HepG2 (cell line): Measurements from ENCODE around the gene ARHGEF12. TPM values are rescaled to one million over a fixed set of nuclear protein-coding genes. Genes with fewer than 3 reads are reported as not detected.

ENCODE experiments used
- ATAC-seq: fragments of 200-7000 bp; cut with Tn5 transposase; 3 replicates; pipeline ENCODE4 v1.9.1; 2020; ENCODE audit warnings: mild to moderate bottlenecking, moderate library complexity
- BruUV-seq: library from RNA; stranded (reverse); fragments of 400-500 nt; replicated peaks from 2 replicates; lab custom pipeline; 2021; lab: Mats Ljungman, UMichigan
- CTCF ChIA-PET: fragments of 300-600 bp; formaldehyde crosslinking; extraction: SDS; loops from one replicate; lab custom pipeline; 2021; ENCODE audit warnings: low total read pairs, inconsistent platforms, low intra/inter-chr PET ratio; lab: Yijun Ruan, JAX
- POLR2A ChIA-PET: fragments of 350-600 bp; sonication (Branson Sonifier 250); formaldehyde crosslinking; loops from one replicate; lab custom pipeline; 2020; ENCODE audit warnings: antibody characterized with exemption, inconsistent platforms; lab: Yijun Ruan, JAX
- DNase-seq: peaks from one replicate; pipeline ENCODE4 v3.0.0-alpha.2; 2015; ENCODE audit warnings: low spot score
- FAIRE-seq: peaks from 3 replicates; lab custom pipeline; 2011; peaks lifted over from hg19 to GRCh38; lab: Jason Lieb, UNC
- H2AFZ ChIP-seq: one replicate; pipeline ENCODE4 v1.6.1; 2011; ENCODE audit warnings: low read length, inconsistent platforms
- H3K27ac ChIP-seq: fragments of 300-600 bp; 3 replicates; pipeline ENCODE4 v1.8.0; 2011; ENCODE audit warnings: mixed run types, mild to moderate bottlenecking, mixed read lengths, low read length, inconsistent platforms; ENCODE audit not compliant: insufficient read depth; ENCODE audit errors: extremely low read length
- H3K27me3 ChIP-seq, 2 experiments: fragments of 200-600 bp in 1 of 2; 2 replicates in 1 of 2; 3 replicates in 1 of 2; pipeline versions ENCODE4 v1.6.0 to v1.8.0; 2011; ENCODE audit warnings: low read length in 2 of 2, mild to moderate bottlenecking in 2 of 2, moderate library complexity in 2 of 2, inconsistent platforms in 1 of 2; ENCODE audit not compliant: insufficient read depth in 2 of 2, control insufficient read depth in 1 of 2
- H3K36me3 ChIP-seq, 2 experiments: fragments of 200-600 bp in 1 of 2; replicated peaks in 1 of 2; 2 replicates in 1 of 2; 3 replicates in 1 of 2; pipeline versions ENCODE4 v1.5.1 to v1.8.0; 2011; ENCODE audit warnings: low read length in 2 of 2, inconsistent platforms in 1 of 2; ENCODE audit not compliant: insufficient read depth in 2 of 2, control insufficient read depth in 1 of 2
- H3K4me1 ChIP-seq: 2 replicates; pipeline ENCODE4 v1.5.1; 2012; ENCODE audit warnings: low read length, inconsistent platforms; ENCODE audit not compliant: insufficient read depth
- H3K4me2 ChIP-seq: 2 replicates; pipeline ENCODE4 v1.6.0; 2011; ENCODE audit warnings: low read depth, low read length, inconsistent platforms
- H3K4me3 ChIP-seq, 3 experiments: fragments of 200-600 bp in 1 of 3; sonication (generic), shearing (Covaris generic) in 1 of 3; replicated peaks in 1 of 3; 2 replicates each; pipeline ENCODE4 v1.5.1; 2011 to 2016; ENCODE audit warnings: low read length in 3 of 3, inconsistent platforms in 2 of 3, low read depth in 2 of 3, mild to moderate bottlenecking in 2 of 3, control low read depth in 1 of 3, mixed read lengths in 1 of 3; ENCODE audit not compliant: insufficient read depth in 1 of 3
- H3K79me2 ChIP-seq: one replicate; pipeline ENCODE4 v1.6.1; 2011; ENCODE audit warnings: low read length, inconsistent platforms; ENCODE audit not compliant: insufficient read depth
- H3K9ac ChIP-seq: 2 replicates; pipeline ENCODE4 v1.6.0; 2011; ENCODE audit warnings: mild to moderate bottlenecking, low read depth, low read length, inconsistent platforms; ENCODE audit not compliant: insufficient read depth
- H3K9me3 ChIP-seq: 2 replicates; pipeline ENCODE4 v1.5.1; 2012; ENCODE audit warnings: mild to moderate bottlenecking, low read length
- H4K20me1 ChIP-seq: 2 replicates; pipeline ENCODE4 v1.6.0; 2011; ENCODE audit warnings: inconsistent platforms, mild to moderate bottlenecking, low read length, moderate library complexity; ENCODE audit not compliant: insufficient read depth
- CENPX ChIP-seq: sonication (generic); formaldehyde crosslinking; IDR thresholded peaks from 2 replicates; pipeline ENCODE4 v1.9.0; 2021; ENCODE audit warnings: mild to moderate bottlenecking, missing genetic modification reagents, moderate library complexity
- CREM ChIP-seq, 2 experiments: sonication (generic) in 1 of 2; formaldehyde crosslinking in 1 of 2; IDR thresholded peaks; 2 replicates each; pipeline versions ENCODE4 v1.4.0 to v1.6.1; 2016 to 2020; ENCODE audit warnings: antibody characterized with exemption in 1 of 2, mild to moderate bottlenecking in 1 of 2, missing genetic modification reagents in 1 of 2
- DR1 ChIP-seq: sonication (generic); formaldehyde crosslinking; IDR thresholded peaks from 2 replicates; pipeline ENCODE4 v1.8.0; 2021; ENCODE audit warnings: mild to moderate bottlenecking, missing genetic modification reagents, inconsistent platforms
- GLMP ChIP-seq: sonication (generic); formaldehyde crosslinking; IDR thresholded peaks from 2 replicates; pipeline ENCODE4 v1.9.0; 2021; ENCODE audit warnings: missing genetic modification reagents, mild to moderate bottlenecking, borderline replicate concordance
- HNRNPL ChIP-seq: fragments of 200-400 bp; formaldehyde crosslinking; IDR thresholded peaks from 2 replicates; pipeline ENCODE4 v1.6.1; 2017; ENCODE audit warnings: mild to moderate bottlenecking, low read depth, low read length
- HNRNPUL1 ChIP-seq: fragments of 200-400 bp; formaldehyde crosslinking; IDR thresholded peaks from 2 replicates; pipeline ENCODE4 v1.6.1; 2017; ENCODE audit warnings: low read depth, mild to moderate bottlenecking, low read length, moderate library complexity
- MAF1 ChIP-seq: sonication (generic); formaldehyde crosslinking; IDR thresholded peaks from 2 replicates; pipeline ENCODE4 v1.5.0; 2020; ENCODE audit warnings: missing genetic modification reagents, borderline replicate concordance
- PHF8 ChIP-seq: sonication (generic); formaldehyde crosslinking; IDR thresholded peaks from 2 replicates; pipeline ENCODE4 v1.5.0; 2020; ENCODE audit warnings: missing genetic modification reagents
- SAFB2 ChIP-seq: sonication (generic); formaldehyde crosslinking; IDR thresholded peaks from 2 replicates; pipeline ENCODE4 v1.5.1; 2020; ENCODE audit warnings: missing genetic modification reagents, low read depth, mild to moderate bottlenecking, borderline replicate concordance
- TFDP1 ChIP-seq: IDR thresholded peaks from 2 replicates; pipeline ENCODE4 v1.6.1; 2016; ENCODE audit warnings: missing compliant biosample characterization, missing genetic modification reagents, borderline replicate concordance
- WIZ ChIP-seq: sonication (generic); formaldehyde crosslinking; IDR thresholded peaks from 2 replicates; pipeline ENCODE4 v1.5.1; 2020; ENCODE audit warnings: mild to moderate bottlenecking, missing genetic modification reagents
- ZNF251 ChIP-seq: sonication (generic); formaldehyde crosslinking; IDR thresholded peaks from 2 replicates; pipeline ENCODE4 v1.9.0; 2021; ENCODE audit warnings: mild to moderate bottlenecking, missing genetic modification reagents
- ZNF280B ChIP-seq: sonication (generic); formaldehyde crosslinking; IDR thresholded peaks from 2 replicates; pipeline ENCODE4 v1.5.0; 2020; ENCODE audit warnings: missing genetic modification reagents, mild to moderate bottlenecking, borderline replicate concordance
- ZNF292 ChIP-seq: sonication (generic); formaldehyde crosslinking; IDR thresholded peaks from 2 replicates; pipeline ENCODE4 v1.8.1; 2022; ENCODE audit warnings: mild to moderate bottlenecking, low read depth, missing genetic modification reagents, borderline replicate concordance
- ZNF556 ChIP-seq: sonication (generic); formaldehyde crosslinking; IDR thresholded peaks from 2 replicates; pipeline ENCODE4 v1.4.0; 2020; ENCODE audit warnings: mild to moderate bottlenecking, missing genetic modification reagents, borderline replicate concordance
- ZNF597 ChIP-seq: sonication (generic); formaldehyde crosslinking; IDR thresholded peaks from 2 replicates; pipeline ENCODE4 v1.5.0; 2020; ENCODE audit warnings: missing genetic modification reagents
- ZNF878 ChIP-seq: sonication (generic); formaldehyde crosslinking; IDR thresholded peaks from 2 replicates; pipeline ENCODE4 v1.8.1; 2023; ENCODE audit warnings: mild to moderate bottlenecking, missing genetic modification reagents, moderate library complexity
- WGBS: methylation state at CpG from one replicate; pipeline ENCODE4 v1.1.6; 2017; ENCODE audit warnings: low lambda C conversion rate; 5-methylcytosine and 5-hydroxymethylcytosine counted together
- in situ Hi-C: cut with HindIII; loops from 2 replicates; pipeline ENCODE4 v1.10.0; 2017; ENCODE audit warnings: low pct_unique_long_range_greater_than_20kb; ENCODE audit not compliant: extremely low pct_ligation_motif_present
- intact Hi-C: fragments of 100-400 bp; cut with micrococcal nuclease; formaldehyde crosslinking; loops from one replicate; pipeline ENCODE4 v1.10.0; 2022; ENCODE audit not compliant: unreplicated experiment
- polyA plus RNA-seq, 8 experiments: library from polyadenylated mRNA; depleted of rRNA in 3 of 8; stranded (reverse) in 7 of 8; unstranded in 1 of 8; fragments of >200 nt; fragmentation: Illumina TruSeq in 4 of 8; extraction: Trizol in 4 of 8; gene quantifications; 2 replicates each; pipeline versions ENCODE4 v1.2.1 to v1.2.3, GENCODE V29; 2011 to 2016; ENCODE audit warnings: low read depth in 4 of 8, missing spikeins in 1 of 8, mixed read lengths in 1 of 8; ENCODE audit not compliant: insufficient read depth in 1 of 8
- total RNA-seq, 5 experiments: library from RNA; depleted of rRNA; stranded (reverse); fragments of >200 nt; fragmentation: Illumina TruSeq; extraction: Trizol; gene quantifications; 2 replicates each; pipeline ENCODE4 v1.2.3, GENCODE V29; 2016; ENCODE audit warnings: low read depth in 1 of 5

ARHGEF12 gene
- total and polyA plus RNA-seq, 2 of the 13 experiments (the other 11 are each of a cell fraction or from before 2014, with no cell fraction given), result 17.9 to 54.4 TPM

- peaks cover 22% of the 10 kb centered on the region for H3K4me1 ChIP-seq
- no peak overlapping the region for H2AFZ ChIP-seq
- intact Hi-C loops, result no loop called here
- in situ Hi-C loops, result no loop called here
- CTCF ChIA-PET, result no interaction called here
- no peak overlapping the region for H3K9ac ChIP-seq
- H3K27ac ChIP-seq, result no peak overlapping the region
- H3K9me3 ChIP-seq, result no peaks in the 10 kb centered on the region
- TF ChIP-seq GLMP, result no peak
- TF ChIP-seq ZNF597 (CRISPR knock-in tag), result no peak
- TF ChIP-seq ZNF251 (CRISPR knock-in tag), result no peak
- TF ChIP-seq HNRNPUL1, result no peak
- TF ChIP-seq PHF8 (CRISPR knock-in tag), result no peak
- TF ChIP-seq WIZ, result no peak
- TF ChIP-seq ZNF292 (CRISPR knock-in tag), result no peak
- TF ChIP-seq DR1, result no peak
- no peak for TF ChIP-seq CREM (IDR thresholded peaks at IDR 0.05)
- TF ChIP-seq CREM (CRISPR knock-in tag; IDR thresholded peaks at IDR 0.05), result no peak
- no peak for TF ChIP-seq ZNF280B (CRISPR knock-in tag)
- no peak for TF ChIP-seq SAFB2 (CRISPR knock-in tag)
- TF ChIP-seq HNRNPL, result no peak
- TF ChIP-seq ZNF878 (CRISPR knock-in tag), result no peak
- no peak for TF ChIP-seq CENPX (CRISPR knock-in tag)
- TF ChIP-seq ZNF556 (CRISPR knock-in tag), result no peak
- no peak for TF ChIP-seq TFDP1 (CRISPR knock-in tag)
- no peak for TF ChIP-seq MAF1 (CRISPR knock-in tag)
- no peaks in the 10 kb centered on the region for H3K36me3 ChIP-seq
- peak overlapping the region; percentile 47; the same call in 1 of the 2 replicates for H3K4me2 ChIP-seq
- DNase-seq (no peak), ATAC-seq (no peak), FAIRE-seq (no peak)
- H3K4me3 ChIP-seq, result no peak overlapping the region
- POLR2A ChIA-PET, result interaction anchor here (1.2 kb wide), 1 partner anchor 18 kb away, joined by 4 read pairs; no protein-coding TSS in a partner anchor
- 56% methylated on average over 3 of the region's 3 CpGs for WGBS
- BruUV-seq, result no TSS peak
- no peaks in the 10 kb centered on the region for H4K20me1 ChIP-seq
- peaks cover 3 to 46% of the 10 kb centered on the region in 2 experiments; a peak in 4 of 5 replicates for H3K27me3 ChIP-seq
- H3K79me2 ChIP-seq, result no peaks in the 10 kb centered on the region
Observed at GRCh38 chr11:120522736-120523135, 186.5 kb downstream of the ARHGEF12 start.
